Loucy (cell line): ENCODE measurements around the gene TMEM181.

ENCODE experiments used
- H2AFZ ChIP-seq: fragments of 200-600 bp; sonication (generic); 2 replicates; pipeline ENCODE4 v1.6.0; 2016; ENCODE audit warnings: antibody characterized with exemption, mild to moderate bottlenecking, low read length, moderate library complexity
- H3F3A ChIP-seq: fragments of 200-600 bp; 2 replicates; pipeline ENCODE4 v1.6.0; 2016; ENCODE audit warnings: antibody characterized with exemption, low read depth, mild to moderate bottlenecking
- H3K27me3 ChIP-seq: fragments of 200-600 bp; sonication (generic); 2 replicates; pipeline ENCODE4 v1.6.1; 2014; ENCODE audit warnings: low read length, mild to moderate bottlenecking; ENCODE audit not compliant: insufficient read depth, poor library complexity, severe bottlenecking
- H3K36me3 ChIP-seq: fragments of 200-600 bp; sonication (generic); 2 replicates; pipeline ENCODE4 v1.6.1; 2016; ENCODE audit warnings: low read length; ENCODE audit not compliant: insufficient read depth
- H3K4me1 ChIP-seq: fragments of 200-600 bp; sonication (generic); 2 replicates; pipeline ENCODE4 v1.5.1; 2014; ENCODE audit warnings: low read length, mild to moderate bottlenecking; ENCODE audit not compliant: insufficient read depth, poor library complexity, severe bottlenecking
- H3K4me2 ChIP-seq: fragments of 200-600 bp; sonication (generic); 2 replicates; pipeline ENCODE4 v1.6.0; 2014; ENCODE audit warnings: antibody characterized with exemption, low read length, low read depth, mild to moderate bottlenecking; ENCODE audit not compliant: poor library complexity, severe bottlenecking
- H3K4me3 ChIP-seq: fragments of 200-600 bp; sonication (generic); 2 replicates; pipeline ENCODE4 v1.5.1; 2014; ENCODE audit warnings: low read length, mild to moderate bottlenecking, mixed read lengths; ENCODE audit not compliant: poor library complexity, severe bottlenecking
- H3K79me2 ChIP-seq: fragments of 200-600 bp; sonication (generic); 2 replicates; pipeline ENCODE4 v1.6.1; 2014; ENCODE audit warnings: low read length; ENCODE audit not compliant: insufficient read depth
- H3K9ac ChIP-seq: fragments of 200-600 bp; sonication (generic); 2 replicates; pipeline ENCODE4 v1.6.0; 2014; ENCODE audit warnings: mild to moderate bottlenecking, low read depth, low read length, moderate library complexity; ENCODE audit not compliant: poor library complexity, severe bottlenecking
- H3K9me2 ChIP-seq: fragments of 200-600 bp; sonication (generic); replicated peaks from 2 replicates; pipeline ENCODE4 v1.6.1; 2016; ENCODE audit warnings: low read depth, low read length, mixed read lengths
- H3K9me3 ChIP-seq: fragments of 200-600 bp; sonication (generic); 2 replicates; pipeline ENCODE4 v1.6.1; 2014; ENCODE audit warnings: mild to moderate bottlenecking, antibody characterized with exemption, low read length, low read depth; ENCODE audit not compliant: insufficient read depth
- H4K20me1 ChIP-seq: fragments of 200-600 bp; sonication (generic); 2 replicates; pipeline ENCODE4 v1.6.0; 2014; ENCODE audit warnings: antibody characterized with exemption, low read length, mild to moderate bottlenecking; ENCODE audit not compliant: insufficient read depth, poor library complexity, severe bottlenecking
- EZH2phosphoT487 ChIP-seq: fragments of 200-600 bp; IDR thresholded peaks from 2 replicates; pipeline ENCODE4 v1.6.1; 2018; ENCODE audit warnings: antibody characterized with exemption, mild to moderate bottlenecking, moderate library complexity, borderline replicate concordance
- TF ChIP-seq, protein P1 (sequence below): fragments of 200-600 bp; sonication (generic); conservative IDR thresholded peaks from 2 replicates; pipeline ENCODE4 v1.5.1; 2014; ENCODE audit warnings: mild to moderate bottlenecking, antibody characterized with exemption, low read length

The TMEM181 gene

DNA sequence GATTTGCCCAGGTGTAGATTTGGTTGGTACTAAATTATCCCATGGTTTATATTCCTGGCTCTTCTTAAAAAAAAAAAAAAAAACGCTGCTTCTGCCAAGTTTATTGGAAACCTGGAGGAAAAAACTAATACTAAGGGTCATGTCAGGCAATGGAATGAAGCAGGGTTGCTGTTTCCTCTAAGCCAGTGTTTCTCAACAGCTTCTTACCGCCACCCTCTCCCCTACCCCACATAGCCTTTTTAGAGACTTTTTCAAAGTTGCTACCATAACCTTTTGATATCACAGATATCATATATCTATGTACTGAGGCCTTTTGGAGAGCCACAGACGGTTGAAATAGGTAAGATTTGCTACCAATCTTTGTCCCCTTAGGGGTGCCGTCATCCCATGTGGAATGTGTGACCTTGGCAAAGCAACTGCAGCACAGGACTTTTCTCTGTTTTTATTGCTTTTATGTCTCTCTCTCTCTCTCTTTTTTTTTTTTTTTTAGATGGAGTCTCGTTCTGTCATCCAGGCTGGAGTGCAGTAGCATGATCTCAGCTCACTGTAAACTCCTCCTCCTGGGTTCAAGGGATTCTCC, 124.9 kb downstream of the TMEM181 start:
- Histone ChIP-seq H3K4me3 (no peak overlapping the region), H3K79me2 (no peaks in the 10 kb centered on the region), H3K36me3 (no peaks in the 10 kb centered on the region), H2AFZ (no peak overlapping the region), H3K9me2 (no peaks in the 10 kb centered on the region), H3K27me3 (peaks cover 3% of the 10 kb centered on the region), H3F3A (no peaks in the 10 kb centered on the region), H3K9me3 (no peaks in the 10 kb centered on the region), H3K9ac (no peak overlapping the region), H4K20me1 (no peaks in the 10 kb centered on the region), H3K4me2 (no peak overlapping the region), H3K4me1 (peaks cover 20% of the 10 kb centered on the region)
- TF ChIP-seq, protein P1, sequence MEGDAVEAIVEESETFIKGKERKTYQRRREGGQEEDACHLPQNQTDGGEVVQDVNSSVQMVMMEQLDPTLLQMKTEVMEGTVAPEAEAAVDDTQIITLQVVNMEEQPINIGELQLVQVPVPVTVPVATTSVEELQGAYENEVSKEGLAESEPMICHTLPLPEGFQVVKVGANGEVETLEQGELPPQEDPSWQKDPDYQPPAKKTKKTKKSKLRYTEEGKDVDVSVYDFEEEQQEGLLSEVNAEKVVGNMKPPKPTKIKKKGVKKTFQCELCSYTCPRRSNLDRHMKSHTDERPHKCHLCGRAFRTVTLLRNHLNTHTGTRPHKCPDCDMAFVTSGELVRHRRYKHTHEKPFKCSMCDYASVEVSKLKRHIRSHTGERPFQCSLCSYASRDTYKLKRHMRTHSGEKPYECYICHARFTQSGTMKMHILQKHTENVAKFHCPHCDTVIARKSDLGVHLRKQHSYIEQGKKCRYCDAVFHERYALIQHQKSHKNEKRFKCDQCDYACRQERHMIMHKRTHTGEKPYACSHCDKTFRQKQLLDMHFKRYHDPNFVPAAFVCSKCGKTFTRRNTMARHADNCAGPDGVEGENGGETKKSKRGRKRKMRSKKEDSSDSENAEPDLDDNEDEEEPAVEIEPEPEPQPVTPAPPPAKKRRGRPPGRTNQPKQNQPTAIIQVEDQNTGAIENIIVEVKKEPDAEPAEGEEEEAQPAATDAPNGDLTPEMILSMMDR, result no peak
- TF ChIP-seq EZH2phosphoT487, result no peak
